HCT116 (cell line): ENCODE measurements around the gene PRSS22. TPM values are rescaled to one million over a fixed set of nuclear protein-coding genes. Genes with fewer than 3 reads are reported as not detected.

ENCODE experiments used
- ATAC-seq: fragments of 200-7000 bp; cut with Tn5 transposase; 2 replicates; pipeline ENCODE4 v1.9.1; 2020; ENCODE audit warnings: mild to moderate bottlenecking, moderate library complexity
- BruUV-seq: library from RNA; stranded (reverse); fragments of 400-500 nt; replicated peaks from 2 replicates; lab custom pipeline; 2021; lab: Mats Ljungman, UMichigan
- CTCF ChIA-PET: fragments of 300-600 bp; sonication (Branson Sonifier 250); formaldehyde crosslinking; loops from one replicate; lab custom pipeline; 2021; ENCODE audit warnings: antibody characterized with exemption; lab: Charles Lee
- POLR2A ChIA-PET: fragments of 300-600, 350-600 bp; sonication (Branson Sonifier 250); formaldehyde crosslinking; loops from one replicate; lab custom pipeline; 2021; ENCODE audit warnings: antibody characterized with exemption; lab: Charles Lee
- RAD21 ChIA-PET, 2 experiments: fragments of 300-600 bp; sonication (Branson Sonifier 250); formaldehyde crosslinking; loops; one replicate each; lab custom pipeline; 2023; ENCODE audit warnings: low total read pairs in 2 of 2; ENCODE audit not compliant: uncharacterized antibody in 2 of 2, unreplicated experiment in 2 of 2, low non-redundant PET in 1 of 2; lab: Charles Lee
- DNase-seq: peaks from one replicate; pipeline ENCODE4 v3.0.0-alpha.2; 2010; ENCODE audit warnings: low read depth, low spot score
- H2AFZ ChIP-seq: fragments of 200-600 bp; shearing (Covaris generic), sonication (generic); 2 replicates; pipeline ENCODE4 v1.6.1; 2017; ENCODE audit warnings: low read depth, mixed run types, mixed read lengths, antibody characterized with exemption, low read length; ENCODE audit not compliant: poor library complexity, severe bottlenecking
- H3K27ac ChIP-seq: 2 replicates; pipeline ENCODE4 v1.5.1; 2012; ENCODE audit warnings: low read depth, low read length
- H3K27me3 ChIP-seq: fragments of 200-600 bp; sonication (generic); 2 replicates; pipeline ENCODE4 v1.6.1; 2016; ENCODE audit warnings: mixed run types, low read length, mixed read lengths; ENCODE audit not compliant: insufficient read depth
- H3K36me3 ChIP-seq, 2 experiments: fragments of 200-500 bp in 1 of 2; fragments of 200-600 bp in 1 of 2; sonication (Bioruptor generic) in 1 of 2; sonication (generic) in 1 of 2; 2 replicates each; pipeline versions ENCODE4 v1.5.1 to v1.6.1; 2014 to 2016; ENCODE audit warnings: low read length in 2 of 2, inconsistent platforms in 1 of 2, mixed read lengths in 1 of 2, mixed run types in 1 of 2; ENCODE audit not compliant: insufficient read depth in 2 of 2, control insufficient read depth in 1 of 2
- H3K4me1 ChIP-seq, 2 experiments: fragments of 200-600 bp in 1 of 2; sonication (generic) in 1 of 2; 2 replicates each; pipeline versions ENCODE4 v1.5.1 to v1.6.1; 2012 to 2017; ENCODE audit warnings: low read length in 2 of 2, inconsistent platforms in 1 of 2, mild to moderate bottlenecking in 1 of 2, mixed read lengths in 1 of 2, mixed run types in 1 of 2, moderate library complexity in 1 of 2; ENCODE audit not compliant: insufficient read depth in 2 of 2, control insufficient read depth in 1 of 2
- H3K4me2 ChIP-seq: fragments of 200-600 bp; sonication (generic); 2 replicates; pipeline ENCODE4 v1.6.1; 2017; ENCODE audit warnings: mixed run types, low read length, mixed read lengths
- H3K4me3 ChIP-seq, 2 experiments: fragments of 200-600 bp in 1 of 2; sonication (generic) in 1 of 2; replicated peaks in 1 of 2; 2 replicates each; pipeline ENCODE4 v1.5.1; 2011 to 2016; ENCODE audit warnings: low read length in 2 of 2, control low read depth in 1 of 2, low read depth in 1 of 2, mild to moderate bottlenecking in 1 of 2, mixed read lengths in 1 of 2, mixed run types in 1 of 2
- H3K79me2 ChIP-seq: fragments of 200-600 bp; sonication (generic); 2 replicates; pipeline ENCODE4 v1.6.1; 2017; ENCODE audit warnings: mild to moderate bottlenecking, mixed run types, low read length, moderate library complexity, mixed read lengths; ENCODE audit not compliant: insufficient read depth
- H3K9ac ChIP-seq: fragments of 200-600 bp; sonication (generic); 2 replicates; pipeline ENCODE4 v1.6.1; 2016; ENCODE audit warnings: low read length, mixed read lengths
- H3K9me2 ChIP-seq: fragments of 200-600 bp; sonication (generic), shearing (Covaris generic); 2 replicates; pipeline ENCODE4 v1.6.1; 2017; ENCODE audit warnings: mixed run types, mild to moderate bottlenecking, moderate library complexity; ENCODE audit not compliant: insufficient read depth
- H3K9me3 ChIP-seq, 2 experiments: fragments of 200-500 bp in 1 of 2; fragments of 200-600 bp in 1 of 2; sonication (Bioruptor generic) in 1 of 2; sonication (generic) in 1 of 2; 2 replicates each; pipeline ENCODE4 v1.6.1; 2014 to 2017; ENCODE audit warnings: low read length in 2 of 2, mixed read lengths in 2 of 2, inconsistent platforms in 1 of 2, low read depth in 1 of 2, mild to moderate bottlenecking in 1 of 2, mixed run types in 1 of 2, moderate library complexity in 1 of 2; ENCODE audit not compliant: control insufficient read depth in 1 of 2, insufficient read depth in 1 of 2
- H4K20me1 ChIP-seq: fragments of 200-600 bp; sonication (generic), shearing (Covaris generic); 2 replicates; pipeline ENCODE4 v1.6.1; 2017; ENCODE audit warnings: mixed run types, mild to moderate bottlenecking, moderate library complexity; ENCODE audit not compliant: insufficient read depth
- CBX3 ChIP-seq: IDR thresholded peaks from 2 replicates; pipeline ENCODE4 v1.6.1; 2012; ENCODE audit warnings: low read depth
- CTCF ChIP-seq, 3 experiments: fragments of 200-600 bp in 1 of 3; sonication (generic) in 1 of 3; IDR thresholded peaks in 2 of 3; conservative IDR thresholded peaks in 1 of 3; 2 replicates each; pipeline ENCODE4 v1.5.1; 2012 to 2017; ENCODE audit warnings: low read depth in 2 of 3, low read length in 2 of 3, antibody characterized with exemption in 1 of 3, borderline replicate concordance in 1 of 3, control low read depth in 1 of 3, mild to moderate bottlenecking in 1 of 3, mixed read lengths in 1 of 3, mixed run types in 1 of 3, moderate library complexity in 1 of 3; ENCODE audit not compliant: insufficient read depth in 1 of 3
- EGR1 ChIP-seq: IDR thresholded peaks from 2 replicates; pipeline ENCODE4 v1.6.1; 2012; ENCODE audit warnings: low read depth
- ELF1 ChIP-seq: IDR thresholded peaks from 2 replicates; pipeline ENCODE4 v1.6.1; 2012; ENCODE audit warnings: low read depth, borderline replicate concordance
- EZH2 ChIP-seq: fragments of 200-600 bp; sonication (generic); IDR thresholded peaks from 2 replicates; pipeline ENCODE4 v1.6.1; 2017; ENCODE audit warnings: antibody characterized with exemption, mixed run types
- EZH2phosphoT487 ChIP-seq: fragments of 200-600 bp; IDR thresholded peaks from 2 replicates; pipeline ENCODE4 v1.6.1; 2018; ENCODE audit warnings: antibody characterized with exemption, borderline replicate concordance
- FOSL1 ChIP-seq: IDR thresholded peaks from 2 replicates; pipeline ENCODE4 v1.6.1; 2012; ENCODE audit warnings: low read depth
- JUND ChIP-seq: IDR thresholded peaks from 2 replicates; pipeline ENCODE4 v1.6.1; 2012
- POLR2A ChIP-seq: IDR thresholded peaks from 2 replicates; pipeline ENCODE4 v1.7.0; 2011; ENCODE audit warnings: borderline replicate concordance; ENCODE audit not compliant: insufficient read depth, insufficient read length; ENCODE audit errors: extremely low read depth
- RAD21 ChIP-seq: IDR thresholded peaks from 2 replicates; pipeline ENCODE4 v1.6.1; 2012; ENCODE audit warnings: low read depth, mild to moderate bottlenecking
- REST ChIP-seq: IDR thresholded peaks from 2 replicates; pipeline ENCODE4 v1.6.1; 2012; ENCODE audit warnings: low read depth
- SP1 ChIP-seq: IDR thresholded peaks from 2 replicates; pipeline ENCODE4 v1.6.1; 2012; ENCODE audit warnings: low read depth
- TCF7L2 ChIP-seq: IDR thresholded peaks from 2 replicates; pipeline ENCODE4 v1.7.0; 2011; ENCODE audit warnings: borderline replicate concordance, inconsistent platforms; ENCODE audit not compliant: insufficient read depth, insufficient read length; ENCODE audit errors: extremely low read depth
- YY1 ChIP-seq: IDR thresholded peaks from 2 replicates; pipeline ENCODE4 v1.6.1; 2011; ENCODE audit warnings: low read length, low read depth, moderate library complexity, mild to moderate bottlenecking; ENCODE audit not compliant: insufficient replicate concordance; ENCODE audit errors: extremely low read depth
- ZBTB33 ChIP-seq: IDR thresholded peaks from 2 replicates; pipeline ENCODE4 v1.6.1; 2011; ENCODE audit warnings: mild to moderate bottlenecking, low read length, moderate library complexity; ENCODE audit not compliant: insufficient replicate concordance; ENCODE audit errors: extremely low read depth
- ZFX ChIP-seq: fragments of 450-650 bp; IDR thresholded peaks from 2 replicates; pipeline ENCODE4 v1.6.1; 2017
- intact Hi-C: fragments of 100-400 bp; cut with micrococcal nuclease; formaldehyde crosslinking; loops from 2 replicates; pipeline ENCODE4 v1.10.0; 2022
- total RNA-seq: library from RNA; stranded (reverse); gene quantifications from one replicate; pipeline ENCODE4 v1.2.1, GENCODE V29; 2021; ENCODE audit not compliant: unreplicated experiment
- TF ChIP-seq, protein P1 (sequence below): IDR thresholded peaks from 2 replicates; pipeline ENCODE4 v1.6.1; 2012

Gene PRSS22
- total RNA-seq, 1 experiment from 2014 or later: 20.2 TPM

DNA sequence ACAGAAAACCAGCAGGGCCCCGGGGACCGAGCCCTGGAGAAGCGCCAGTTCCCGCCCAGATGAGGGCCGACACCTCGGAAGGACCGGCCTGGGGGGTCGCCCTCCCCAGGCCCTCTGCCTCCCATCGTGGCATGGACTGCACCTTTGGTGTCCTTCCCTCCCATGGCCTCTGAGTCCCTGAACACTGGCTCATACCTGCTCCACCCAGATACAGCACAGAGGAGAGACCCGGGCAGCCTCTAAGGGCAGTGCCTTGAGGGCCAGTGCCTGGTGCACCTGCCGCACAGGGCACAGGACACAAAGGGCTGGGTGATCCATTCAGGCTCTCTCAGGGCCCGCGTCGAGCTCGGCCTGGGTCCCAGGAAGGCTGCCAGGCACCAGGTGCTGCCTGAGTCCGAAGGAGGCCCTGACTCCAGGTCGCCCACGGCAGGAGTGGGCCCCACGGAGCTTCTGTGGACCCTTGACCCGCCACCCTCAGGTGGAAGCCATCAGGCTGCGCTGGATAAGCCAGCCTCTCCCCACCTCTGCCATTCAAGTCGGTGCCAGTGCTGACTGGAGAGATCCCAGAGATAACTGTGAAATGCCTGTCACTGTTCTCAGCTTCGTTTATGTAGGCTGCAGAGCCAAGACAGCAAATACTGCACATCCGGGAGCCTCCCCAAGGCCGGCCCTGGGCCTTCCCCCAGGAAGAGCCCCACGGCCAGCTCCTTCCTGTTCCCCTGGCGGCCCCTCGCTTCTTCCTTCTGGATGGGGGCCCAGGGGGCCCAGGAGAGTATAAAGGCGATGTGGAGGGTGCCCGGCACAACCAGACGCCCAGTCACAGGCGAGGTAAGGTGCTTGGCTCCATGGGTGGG lies 28.2 kb downstream of the PRSS22 start, which contains the start of gene ZG16B:
ZG16B (plus strand) TSS at position 803 of the 854 bp plus-strand sequence. CDS start 139 bp downstream, outside the sequence.
- ATAC-seq (no peak), DNase-seq (no peak)
- Histone ChIP-seq H3K79me2 (no peaks in the 10 kb centered on the region), H3K4me2 (no peak within 1 kb of the TSS), H3K36me3 (no peaks in the 10 kb centered on the region), H3K4me1 (no peaks in the 10 kb centered on the region), H3K27me3 (no peaks in the 10 kb centered on the region), H3K9me3 (no peaks in the 10 kb centered on the region), H4K20me1 (no peaks in the 10 kb centered on the region), H3K9me2 (no peaks in the 10 kb centered on the region), H2AFZ (no peak within 1 kb of the TSS), H3K27ac (no peak within 1 kb of the TSS), H3K9ac (no peak within 1 kb of the TSS), H3K4me3 (no peak within 1 kb of the TSS)
- POLR2A ChIA-PET: no interaction called here
- RAD21 ChIA-PET: no interaction called here
- TF ChIP-seq REST (no peak), EGR1 (no peak), SP1 (no peak), FOSL1 (no peak), EZH2phosphoT487 (no peak), CTCF (IDR thresholded peaks at IDR 0.05 in 2 of 3, conservative IDR thresholded peaks at IDR 0.05 in 1 of 3; ENCODE audit: borderline replicate concordance in 1 of 3, insufficient read depth in 1 of 3, low read depth in 2 of 3, low read length in 2 of 3) (no peak), YY1 (no peak), ZBTB33 (no peak), CBX3 (no peak), EZH2 (no peak), POLR2A (no peak), JUND (no peak), RAD21 (no peak), ELF1 (no peak), TCF7L2 (no peak), ZFX (no peak)
- TF ChIP-seq, protein P1, sequence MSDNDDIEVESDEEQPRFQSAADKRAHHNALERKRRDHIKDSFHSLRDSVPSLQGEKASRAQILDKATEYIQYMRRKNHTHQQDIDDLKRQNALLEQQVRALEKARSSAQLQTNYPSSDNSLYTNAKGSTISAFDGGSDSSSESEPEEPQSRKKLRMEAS: no peak
- CTCF ChIA-PET: no interaction called here
- no TSS peak for BruUV-seq
- intact Hi-C loops: no loop called here
